Psoas muscle (tissue), 8 donors: Measurements from ENCODE around the gene ICAM4. TPM values are rescaled to one million over a fixed set of nuclear protein-coding genes. Genes with fewer than 3 reads are reported as not detected.
A peak's percentile ranks its signal among the peaks of the same experiment; 100 is the strongest.

Experiments used
- ATAC-seq, 4 donors: fragments of 200-7000 bp; cut with Tn5 transposase; one replicate each; pipeline ENCODE4 v1.9.1; 2020; ENCODE audit warnings: moderate library complexity in 3 of 4, mild to moderate bottlenecking in 2 of 4
- DNase-seq, 2 donors: peaks; one replicate each; pipeline ENCODE4 v3.0.0-alpha.2; 2020
- H3K27ac ChIP-seq: fragments of 200-600 bp; one replicate; pipeline ENCODE4 v1.8.0; 2022
- H3K27me3 ChIP-seq, 3 donors: fragments of 200-600 bp in 1 of 3; one replicate each; pipeline versions ENCODE4 v1.6.1 to v1.8.0; 2013 to 2022; ENCODE audit warnings: low read length in 2 of 3, mild to moderate bottlenecking in 2 of 3, moderate library complexity in 1 of 3; ENCODE audit not compliant: insufficient read depth in 3 of 3
- H3K36me3 ChIP-seq, 2 donors: fragments of 200-600 bp in 1 of 2; one replicate each; pipeline versions ENCODE4 v1.6.1 to v1.8.0; 2013 to 2022; ENCODE audit warnings: low read depth in 1 of 2, mild to moderate bottlenecking in 1 of 2, moderate library complexity in 1 of 2; ENCODE audit not compliant: insufficient read depth in 1 of 2
- H3K4me1 ChIP-seq: fragments of 200-600 bp; one replicate; pipeline ENCODE4 v1.8.0; 2022
- H3K4me3 ChIP-seq: fragments of 200-600 bp; one replicate; pipeline ENCODE4 v1.8.0; 2022; ENCODE audit warnings: mild to moderate bottlenecking
- H3K9me3 ChIP-seq: fragments of 200-600 bp; one replicate; pipeline ENCODE4 v1.8.0; 2022
- WGBS, 3 donors: extraction: QIAGEN DNeasy Blood & Tissue Kit; methylation state at CpG; one replicate each; pipeline versions ENCODE4 v1.1.6 to v1.1.7; 2013; 5-methylcytosine and 5-hydroxymethylcytosine counted together
- intact Hi-C, 2 donors: fragments of 100-400 bp; cut with DNase I; formaldehyde crosslinking; loops; one replicate each; pipeline versions ENCODE4 v1.11.0 to v1.14.2; 2022
- polyA plus RNA-seq, 3 donors: library from polyadenylated mRNA; stranded (reverse); fragments of 200-250 nt; gene quantifications; one replicate each; pipeline ENCODE4 v1.2.3, GENCODE V29; 2013
- total RNA-seq, 4 donors: library from RNA; stranded (reverse); fragmentation: NEBNext Ultra II Directional in 2 of 4; extraction: Animal tissue kit (Norgen Biotek cat#: 25700) in 2 of 4; gene quantifications; one replicate each; pipeline versions ENCODE4 v1.2.1 to v1.2.4, GENCODE V29; 2021 to 2023
- TF ChIP-seq, protein P1 (sequence below): fragments of 200-600 bp; IDR thresholded peaks from one replicate; pipeline ENCODE4 v1.8.0; 2022; ENCODE audit warnings: antibody characterized with exemption
- donor health status: healthy with polysubstance abuse.
- donor health status: DM: no; HTN: no; CAD: no; lungs with moderate emphysema.
- donor health status: Bipolar disorder and iron deficiency.
- donor health status: healthy.
- donor health status: DM: yes; HTN: yes; CAD: no.
- donor health status: DM: no; HTN: no; CAD: no.
- donor health status: DM: no; HTN: no; CAD: no.
- donor health status: DM: yes; HTN: yes; CAD: no.

Gene ICAM4
- total and polyA plus RNA-seq, 7 donors, result 0.04 to 0.47 (median 0.18) TPM; not detected in 4

DNA sequence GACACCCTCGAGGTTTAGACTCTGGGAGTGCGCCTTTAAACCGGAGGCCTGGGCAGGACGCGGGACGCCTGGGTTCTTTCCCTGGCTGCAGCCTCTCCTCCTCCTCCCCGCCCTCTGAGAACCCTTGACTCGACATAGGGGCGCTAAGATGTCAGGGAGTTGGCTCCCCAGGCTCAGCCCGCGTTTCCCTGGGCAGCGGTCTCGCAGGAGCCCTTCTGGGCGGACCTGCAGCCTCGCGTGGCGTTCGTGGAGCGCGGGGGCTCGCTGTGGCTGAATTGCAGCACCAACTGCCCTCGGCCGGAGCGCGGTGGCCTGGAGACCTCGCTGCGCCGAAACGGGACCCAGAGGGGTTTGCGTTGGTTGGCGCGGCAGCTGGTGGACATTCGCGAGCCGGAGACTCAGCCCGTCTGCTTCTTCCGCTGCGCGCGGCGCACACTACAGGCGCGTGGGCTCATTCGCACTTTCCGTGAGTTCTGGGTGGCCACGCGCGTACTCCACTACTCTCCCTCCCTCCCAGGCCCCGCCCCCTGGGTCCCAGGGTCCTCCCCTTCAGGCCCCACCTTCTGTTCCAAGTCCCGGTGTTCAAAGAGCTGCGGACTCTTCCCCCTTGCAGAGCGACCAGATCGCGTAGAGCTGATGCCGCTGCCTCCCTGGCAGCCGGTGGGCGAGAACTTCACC lies 4.3 kb downstream of the ICAM4 start:
- Histone ChIP-seq H3K27me3 (peaks cover 0 to 95% (median 62%) of the 10 kb centered on the region in 3 donors), H3K27ac (no peak overlapping the region), H3K4me3 (peak overlapping the region; percentile 64), H3K36me3 (no peaks in the 10 kb centered on the region), H3K9me3 (no peaks in the 10 kb centered on the region), H3K4me1 (peaks cover 43% of the 10 kb centered on the region)
- DNase-seq (peak in 1 of 2 donors; percentile 64), ATAC-seq (peak in 3 of 4 donors; percentile 21 to 35 (median 27))
- 0 to 1% (median 1%) methylated on average over 47 to 57 of the region's 57 CpGs for WGBS, 3 donors
- TF ChIP-seq, protein P1, sequence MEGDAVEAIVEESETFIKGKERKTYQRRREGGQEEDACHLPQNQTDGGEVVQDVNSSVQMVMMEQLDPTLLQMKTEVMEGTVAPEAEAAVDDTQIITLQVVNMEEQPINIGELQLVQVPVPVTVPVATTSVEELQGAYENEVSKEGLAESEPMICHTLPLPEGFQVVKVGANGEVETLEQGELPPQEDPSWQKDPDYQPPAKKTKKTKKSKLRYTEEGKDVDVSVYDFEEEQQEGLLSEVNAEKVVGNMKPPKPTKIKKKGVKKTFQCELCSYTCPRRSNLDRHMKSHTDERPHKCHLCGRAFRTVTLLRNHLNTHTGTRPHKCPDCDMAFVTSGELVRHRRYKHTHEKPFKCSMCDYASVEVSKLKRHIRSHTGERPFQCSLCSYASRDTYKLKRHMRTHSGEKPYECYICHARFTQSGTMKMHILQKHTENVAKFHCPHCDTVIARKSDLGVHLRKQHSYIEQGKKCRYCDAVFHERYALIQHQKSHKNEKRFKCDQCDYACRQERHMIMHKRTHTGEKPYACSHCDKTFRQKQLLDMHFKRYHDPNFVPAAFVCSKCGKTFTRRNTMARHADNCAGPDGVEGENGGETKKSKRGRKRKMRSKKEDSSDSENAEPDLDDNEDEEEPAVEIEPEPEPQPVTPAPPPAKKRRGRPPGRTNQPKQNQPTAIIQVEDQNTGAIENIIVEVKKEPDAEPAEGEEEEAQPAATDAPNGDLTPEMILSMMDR, result no peak
- intact Hi-C loops, result no loop called here

DNA sequence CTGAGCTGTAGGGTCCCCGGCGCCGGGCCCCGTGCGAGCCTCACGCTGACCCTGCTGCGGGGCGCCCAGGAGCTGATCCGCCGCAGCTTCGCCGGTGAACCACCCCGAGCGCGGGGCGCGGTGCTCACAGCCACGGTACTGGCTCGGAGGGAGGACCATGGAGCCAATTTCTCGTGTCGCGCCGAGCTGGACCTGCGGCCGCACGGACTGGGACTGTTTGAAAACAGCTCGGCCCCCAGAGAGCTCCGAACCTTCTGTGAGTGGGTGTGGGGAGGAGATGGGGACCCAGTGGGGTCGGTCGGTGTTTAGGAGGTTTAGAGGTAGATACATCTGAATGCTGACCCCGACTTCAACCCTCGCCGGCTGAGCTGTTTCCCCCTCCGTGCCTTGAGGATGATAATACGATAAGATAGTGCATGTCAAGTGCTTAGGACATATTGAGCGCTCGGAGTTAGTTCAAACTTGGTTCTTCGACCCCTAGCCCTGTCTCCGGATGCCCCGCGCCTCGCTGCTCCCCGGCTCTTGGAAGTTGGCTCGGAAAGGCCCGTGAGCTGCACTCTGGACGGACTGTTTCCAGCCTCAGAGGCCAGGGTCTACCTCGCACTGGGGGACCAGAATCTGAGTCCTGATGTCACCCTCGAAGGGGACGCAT lies 4.9 kb downstream of the ICAM4 start:
- Histone ChIP-seq H3K27ac (no peak overlapping the region), H3K9me3 (no peaks in the 10 kb centered on the region), H3K4me1 (peaks cover 43% of the 10 kb centered on the region), H3K4me3 (peak overlapping the region; percentile 64), H3K27me3 (peaks cover 0 to 100% (median 66%) of the 10 kb centered on the region in 3 donors), H3K36me3 (no peaks in the 10 kb centered on the region)
- DNase-seq (no peak), ATAC-seq (peak in 3 of 4 donors; percentile 10 to 23 (median 12))
- intact Hi-C loops, result no loop called here
- 1 to 2% (median 2%) methylated on average over 45 to 49 of the region's 49 CpGs for WGBS, 3 donors
- TF ChIP-seq, protein P1, result no peak

DNA sequence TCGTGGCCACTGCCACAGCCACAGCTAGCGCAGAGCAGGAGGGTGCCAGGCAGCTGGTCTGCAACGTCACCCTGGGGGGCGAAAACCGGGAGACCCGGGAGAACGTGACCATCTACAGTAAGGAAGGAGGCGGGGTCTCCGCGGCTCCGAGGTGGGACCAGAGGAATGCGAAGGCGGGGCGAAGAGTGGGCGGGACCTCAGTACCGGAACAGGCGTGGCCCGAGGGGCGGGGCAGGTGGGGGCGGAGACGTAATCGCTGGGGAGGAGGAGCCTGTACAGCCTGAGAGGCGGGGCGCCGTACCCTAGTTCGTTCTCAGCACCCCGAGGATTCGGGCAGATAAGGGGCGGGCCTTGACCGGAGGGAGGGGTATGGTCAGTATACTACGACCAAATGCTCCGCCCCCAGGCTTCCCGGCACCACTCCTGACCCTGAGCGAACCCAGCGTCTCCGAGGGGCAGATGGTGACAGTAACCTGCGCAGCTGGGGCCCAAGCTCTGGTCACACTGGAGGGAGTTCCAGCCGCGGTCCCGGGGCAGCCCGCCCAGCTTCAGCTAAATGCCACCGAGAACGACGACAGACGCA lies 5.5 kb downstream of the ICAM4 start:
- Histone ChIP-seq H3K27ac (no peak overlapping the region), H3K27me3 (peaks cover 0 to 99% (median 65%) of the 10 kb centered on the region in 3 donors), H3K9me3 (no peaks in the 10 kb centered on the region), H3K4me3 (peak overlapping the region; percentile 64), H3K4me1 (peaks cover 43% of the 10 kb centered on the region), H3K36me3 (no peaks in the 10 kb centered on the region)
- intact Hi-C loops, result no loop called here
- 1 to 2% (median 1%) methylated on average over 32 to 45 of the region's 45 CpGs for WGBS, 3 donors
- peak; percentile 65 to 80 (median 70) for ATAC-seq
- TF ChIP-seq, protein P1, result no peak
- peak; percentile 74 to 85 for DNase-seq

DNA sequence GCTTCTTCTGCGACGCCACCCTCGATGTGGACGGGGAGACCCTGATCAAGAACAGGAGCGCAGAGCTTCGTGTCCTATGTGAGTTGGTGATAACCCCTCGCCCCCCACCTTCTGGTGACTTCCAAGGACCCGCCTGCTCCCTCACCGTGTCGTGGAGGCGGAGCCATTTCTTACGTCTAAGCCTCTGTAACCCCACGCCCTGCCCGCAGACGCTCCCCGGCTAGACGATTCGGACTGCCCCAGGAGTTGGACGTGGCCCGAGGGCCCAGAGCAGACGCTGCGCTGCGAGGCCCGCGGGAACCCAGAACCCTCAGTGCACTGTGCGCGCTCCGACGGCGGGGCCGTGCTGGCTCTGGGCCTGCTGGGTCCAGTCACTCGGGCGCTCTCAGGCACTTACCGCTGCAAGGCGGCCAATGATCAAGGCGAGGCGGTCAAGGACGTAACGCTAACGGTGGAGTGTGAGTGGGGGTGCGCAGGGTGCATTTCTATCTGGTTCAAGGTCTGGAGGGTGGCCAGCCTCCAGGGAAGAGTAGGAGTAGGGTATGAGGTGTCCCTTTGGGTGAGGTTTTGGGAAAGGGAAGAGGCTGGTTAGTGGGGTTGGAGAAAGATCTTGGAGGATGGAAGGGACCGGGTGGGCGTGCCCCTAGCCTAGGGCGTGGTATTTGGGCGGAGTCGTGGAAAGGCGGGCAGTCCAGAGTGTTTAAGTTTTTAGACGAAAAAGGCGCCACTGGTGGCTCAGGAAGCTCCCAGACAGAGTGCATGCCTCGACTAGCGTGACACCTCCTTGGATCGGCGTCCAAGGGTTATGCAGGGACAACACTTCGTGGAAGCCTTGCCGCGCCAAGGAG lies 6.3 kb downstream of the ICAM4 start:
- Histone ChIP-seq H3K4me3 (peak overlapping the region; percentile 64), H3K9me3 (no peaks in the 10 kb centered on the region), H3K27ac (no peak overlapping the region), H3K4me1 (peaks cover 43% of the 10 kb centered on the region), H3K36me3 (no peaks in the 10 kb centered on the region), H3K27me3 (peaks cover 0 to 97% (median 61%) of the 10 kb centered on the region in 3 donors)
- DNase-seq (peak in 1 of 2 donors; percentile 53), ATAC-seq (no peak)
- TF ChIP-seq, protein P1, result no peak
- intact Hi-C loops, result no loop called here
- WGBS, 3 donors, result 10 to 12% (median 11%) methylated on average over 56 of the region's 56 CpGs
